Liver (tissue), 9 donors: ENCODE measurements around the gene GMDS. TPM values are rescaled to one million over a fixed set of nuclear protein-coding genes. Genes with fewer than 3 reads are reported as not detected.

ENCODE experiments used
- DNase-seq: peaks from one replicate; pipeline ENCODE4 v3.0.0-alpha.2; 2017; ENCODE audit warnings: low spot score
- H3K27ac ChIP-seq, 2 donors: one replicate each; pipeline ENCODE4 v1.7.0; 2013; ENCODE audit warnings: inconsistent platforms in 2 of 2, low read length in 2 of 2, control low read depth in 1 of 2, low read depth in 1 of 2, mild to moderate bottlenecking in 1 of 2
- H3K27me3 ChIP-seq, 4 donors: one replicate each; pipeline versions ENCODE4 v1.6.1 to v1.7.0; 2013; ENCODE audit warnings: low read length in 3 of 4, inconsistent platforms in 1 of 4, mild to moderate bottlenecking in 1 of 4, moderate library complexity in 1 of 4; ENCODE audit not compliant: control insufficient read depth in 4 of 4, insufficient read depth in 4 of 4
- H3K36me3 ChIP-seq, 4 donors: one replicate each; pipeline versions ENCODE4 v1.6.1 to v1.7.0; 2013; ENCODE audit warnings: low read length in 3 of 4, mild to moderate bottlenecking in 3 of 4, low read depth in 1 of 4, moderate library complexity in 1 of 4; ENCODE audit not compliant: control insufficient read depth in 4 of 4, insufficient read depth in 3 of 4
- H3K4me1 ChIP-seq, 4 donors: one replicate each; pipeline versions ENCODE4 v1.6.1 to v1.7.0; 2013; ENCODE audit warnings: low read length in 3 of 4, mild to moderate bottlenecking in 3 of 4, moderate library complexity in 1 of 4; ENCODE audit not compliant: control insufficient read depth in 4 of 4, insufficient read depth in 4 of 4
- H3K4me3 ChIP-seq, 3 donors: one replicate each; pipeline versions ENCODE4 v1.6.1 to v1.7.0; 2013; ENCODE audit warnings: low read length in 3 of 3, control low read depth in 1 of 3, low read depth in 1 of 3, mild to moderate bottlenecking in 1 of 3
- H3K9ac ChIP-seq, 2 donors: one replicate each; pipeline ENCODE4 v1.7.0; 2013; ENCODE audit warnings: low read length in 2 of 2, mild to moderate bottlenecking in 2 of 2, moderate library complexity in 2 of 2, control low read depth in 1 of 2, low read depth in 1 of 2
- H3K9me3 ChIP-seq, 4 donors: one replicate each; pipeline versions ENCODE4 v1.6.1 to v1.7.0; 2013; ENCODE audit warnings: low read length in 3 of 4; ENCODE audit not compliant: control insufficient read depth in 4 of 4
- ATF3 ChIP-seq: IDR thresholded peaks from 2 replicates; pipeline ENCODE4 v1.6.1; 2016; ENCODE audit warnings: antibody characterized with exemption
- CTCF ChIP-seq: fragments of 150-350 bp; IDR thresholded peaks from 2 replicates; pipeline ENCODE4 v1.5.1; 2017; ENCODE audit warnings: improper control_type of control experiment, low read depth, low read length; ENCODE audit not compliant: missing input control
- EGR1 ChIP-seq, 2 donors: IDR thresholded peaks; 2 replicates each; pipeline ENCODE4 v1.6.1; 2016 to 2018; ENCODE audit warnings: antibody characterized with exemption in 2 of 2, low read depth in 2 of 2
- FOXA1 ChIP-seq: IDR thresholded peaks from 2 replicates; pipeline ENCODE4 v1.6.1; 2016; ENCODE audit warnings: antibody characterized with exemption
- FOXA2 ChIP-seq: IDR thresholded peaks from 2 replicates; pipeline ENCODE4 v1.6.1; 2016; ENCODE audit warnings: antibody characterized with exemption
- GABPA ChIP-seq, 2 donors: IDR thresholded peaks in 1 of 2; conservative IDR thresholded peaks in 1 of 2; 2 replicates each; pipeline ENCODE4 v1.6.1; 2016; ENCODE audit warnings: antibody characterized with exemption in 2 of 2, mild to moderate bottlenecking in 1 of 2, moderate library complexity in 1 of 2
- HNF4A ChIP-seq, 2 donors: conservative IDR thresholded peaks; 2 replicates each; pipeline ENCODE4 v1.6.1; 2016; ENCODE audit warnings: antibody characterized with exemption in 2 of 2, mild to moderate bottlenecking in 2 of 2
- HNF4G ChIP-seq: IDR thresholded peaks from 2 replicates; pipeline ENCODE4 v1.6.1; 2016; ENCODE audit warnings: antibody characterized with exemption
- JUND ChIP-seq, 2 donors: IDR thresholded peaks; 2 replicates each; pipeline ENCODE4 v1.6.1; 2016; ENCODE audit warnings: antibody characterized with exemption in 2 of 2
- MAX ChIP-seq: IDR thresholded peaks from 2 replicates; pipeline ENCODE4 v1.6.1; 2016; ENCODE audit warnings: antibody characterized with exemption
- NR2F2 ChIP-seq: IDR thresholded peaks from 2 replicates; pipeline ENCODE4 v1.6.1; 2016; ENCODE audit warnings: antibody characterized with exemption
- RAD21 ChIP-seq, 2 donors: IDR thresholded peaks; 2 replicates each; pipeline ENCODE4 v1.6.1; 2016; ENCODE audit warnings: antibody characterized with exemption in 2 of 2, mild to moderate bottlenecking in 2 of 2
- REST ChIP-seq: IDR thresholded peaks from 2 replicates; pipeline ENCODE4 v1.6.1; 2016; ENCODE audit warnings: antibody characterized with exemption, mild to moderate bottlenecking
- RXRA ChIP-seq, 2 donors: IDR thresholded peaks; 2 replicates each; pipeline ENCODE4 v1.6.1; 2017 to 2018; ENCODE audit warnings: antibody characterized with exemption in 2 of 2, mild to moderate bottlenecking in 1 of 2
- SP1 ChIP-seq: IDR thresholded peaks from 2 replicates; pipeline ENCODE4 v1.6.1; 2018; ENCODE audit warnings: antibody characterized with exemption, mild to moderate bottlenecking
- TAF1 ChIP-seq: conservative IDR thresholded peaks from 2 replicates; pipeline ENCODE4 v1.6.1; 2016; ENCODE audit warnings: antibody characterized with exemption, mild to moderate bottlenecking
- YY1 ChIP-seq: IDR thresholded peaks from 2 replicates; pipeline ENCODE4 v1.6.1; 2016; ENCODE audit warnings: antibody characterized with exemption, mild to moderate bottlenecking
- ZBTB33 ChIP-seq: IDR thresholded peaks from 2 replicates; pipeline ENCODE4 v1.6.1; 2016; ENCODE audit warnings: antibody characterized with exemption
- WGBS: extraction: QIAGEN DNeasy Blood & Tissue Kit; methylation state at CpG from one replicate; pipeline ENCODE4 v1.1.7; 2013; 5-methylcytosine and 5-hydroxymethylcytosine counted together
- polyA plus RNA-seq, 2 donors: library from polyadenylated mRNA; stranded (reverse) in 1 of 2; unstranded in 1 of 2; fragments of 200-250 nt in 1 of 2; fragments of >200 nt in 1 of 2; fragmentation: Nextera tagmentation in 1 of 2; extraction: Ambion mirVana in 1 of 2; gene quantifications; one replicate each; pipeline versions ENCODE4 v1.2.1 to v1.2.3, GENCODE V29; 2013 to 2015
- total RNA-seq, 2 donors: library from RNA; depleted of rRNA; stranded (reverse); fragments of >200 nt; gene quantifications; one replicate each; pipeline ENCODE4 v1.2.3, GENCODE V29; 2014
- donor health status: healthy.
- donor health status: healthy.
- donor health status: healthy.
- donor health status: healthy.
- donor health status: healthy.

Gene GMDS
- total and polyA plus RNA-seq, 4 donors = 3.5 to 15.6 (median 13.0) TPM

GRCh38 chr6:1621070-1621701 lies 624.2 kb downstream of the GMDS start:
- peaks cover 0 to 23% (median 9%) of the 10 kb centered on the region in 4 donors for H3K27me3 ChIP-seq
- 81% methylated on average over 30 of the region's 30 CpGs for WGBS
- no peak for DNase-seq
- no peaks in the 10 kb centered on the region for H3K9me3 ChIP-seq
- peaks cover 5 to 28% (median 12%) of the 10 kb centered on the region in 4 donors for H3K4me1 ChIP-seq
- TF ChIP-seq RAD21 (IDR thresholded peaks at IDR 0.05) = no peak
- TF ChIP-seq EGR1 (IDR thresholded peaks at IDR 0.05; ENCODE audit: low read depth in 2 of 2) = no peak
- TF ChIP-seq SP1 = no peak
- TF ChIP-seq CTCF = no peak
- TF ChIP-seq YY1 = no peak
- no peak for TF ChIP-seq HNF4G
- no peak for TF ChIP-seq NR2F2
- H3K9ac ChIP-seq = no peak overlapping the region
- H3K27ac ChIP-seq = no peak overlapping the region
- H3K4me3 ChIP-seq = no peak overlapping the region
- H3K36me3 ChIP-seq = peaks cover 0 to 2% (median 0%) of the 10 kb centered on the region in 4 donors

GRCh38 chr6:1620504-1621069 lies 624.8 kb downstream of the GMDS start:
- no peak overlapping the region for H3K9ac ChIP-seq
- peaks cover 5 to 28% (median 12%) of the 10 kb centered on the region in 4 donors for H3K4me1 ChIP-seq
- H3K9me3 ChIP-seq = no peaks in the 10 kb centered on the region
- H3K36me3 ChIP-seq = peaks cover 0 to 2% (median 0%) of the 10 kb centered on the region in 4 donors
- no peak for DNase-seq
- 39% methylated on average over 50 of the region's 50 CpGs for WGBS
- peaks cover 0 to 23% (median 8%) of the 10 kb centered on the region in 4 donors for H3K27me3 ChIP-seq
- H3K27ac ChIP-seq = no peak overlapping the region
- H3K4me3 ChIP-seq = peak overlapping the region in 1 of 3 donors; percentile 26
- TF ChIP-seq GABPA (IDR thresholded peaks at IDR 0.05 in 1 of 2, conservative IDR thresholded peaks at IDR 0.05 in 1 of 2) (no peak), ATF3 (no peak), REST (no peak), HNF4G (no peak), YY1 (no peak), RAD21 (IDR thresholded peaks at IDR 0.05) (no peak), MAX (no peak), SP1 (no peak), EGR1 (IDR thresholded peaks at IDR 0.05; ENCODE audit: low read depth in 2 of 2) (no peak), HNF4A (conservative IDR thresholded peaks at IDR 0.05) (no peak), CTCF (no peak), FOXA1 (no peak), FOXA2 (no peak), NR2F2 (no peak), JUND (IDR thresholded peaks at IDR 0.05) (no peak), TAF1 (no peak), RXRA (IDR thresholded peaks at IDR 0.05) (no peak), ZBTB33 (no peak)
